BE2C (cell line): ENCODE data around the gene CDH4.

Source experiments
- DNase-seq: peaks from one replicate; pipeline ENCODE4 v3.0.0-alpha.2; 2020
- H3K27me3 ChIP-seq: fragments of 250-450 bp; sonication (Bioruptor Pico); 2 replicates; pipeline ENCODE4 v1.5.1; 2020; ENCODE audit warnings: mild to moderate bottlenecking
- H3K36me3 ChIP-seq: fragments of 250-450 bp; sonication (Bioruptor Pico); 2 replicates; pipeline ENCODE4 v1.5.1; 2020; ENCODE audit warnings: mild to moderate bottlenecking
- H3K4me1 ChIP-seq: fragments of 250-450 bp; sonication (Bioruptor Pico); 2 replicates; pipeline ENCODE4 v1.5.1; 2020
- H3K4me3 ChIP-seq: 2 replicates; pipeline ENCODE4 v1.5.1; 2011; ENCODE audit warnings: low read depth, low read length
- H3K9me3 ChIP-seq: fragments of 250-450 bp; sonication (Bioruptor Pico); 2 replicates; pipeline ENCODE4 v1.5.1; 2020
- CTCF ChIP-seq: IDR thresholded peaks from 2 replicates; pipeline ENCODE4 v1.5.1; 2012; ENCODE audit warnings: mild to moderate bottlenecking, low read depth, low read length

Gene CDH4

GRCh38 chr20:61972636-61973508 lies 720.8 kb downstream of the CDH4 start:
- no peaks in the 10 kb centered on the region for H3K27me3 ChIP-seq
- H3K36me3 ChIP-seq = peaks cover 36% of the 10 kb centered on the region
- no peak for DNase-seq
- H3K4me3 ChIP-seq = no peak overlapping the region
- no peaks in the 10 kb centered on the region for H3K4me1 ChIP-seq
- no peaks in the 10 kb centered on the region for H3K9me3 ChIP-seq
- no peak for TF ChIP-seq CTCF

- H3K36me3 ChIP-seq = peaks cover 36% of the 10 kb centered on the region
- DNase-seq = no peak
- no peaks in the 10 kb centered on the region for H3K9me3 ChIP-seq
- no peaks in the 10 kb centered on the region for H3K27me3 ChIP-seq
- no peak for TF ChIP-seq CTCF
- H3K4me1 ChIP-seq = no peaks in the 10 kb centered on the region
- no peak overlapping the region for H3K4me3 ChIP-seq
Measured at GRCh38 chr20:61973515-61974356, 721.7 kb downstream of the CDH4 start.

GRCh38 chr20:61974357-61974665 lies 722.2 kb downstream of the CDH4 start:
- TF ChIP-seq CTCF = no peak
- H3K36me3 ChIP-seq = peaks cover 39% of the 10 kb centered on the region

GRCh38 chr20:61975407-61976129 lies 723.5 kb downstream of the CDH4 start:
- H3K36me3 ChIP-seq = peaks cover 45% of the 10 kb centered on the region
- H3K27me3 ChIP-seq = no peaks in the 10 kb centered on the region
- H3K4me1 ChIP-seq = no peaks in the 10 kb centered on the region
- no peaks in the 10 kb centered on the region for H3K9me3 ChIP-seq
- no peak overlapping the region for H3K4me3 ChIP-seq
- TF ChIP-seq CTCF = no peak
- no peak for DNase-seq

More at GRCh38 chr20:61974357-61974665, 722.2 kb downstream of the CDH4 start:
- no peaks in the 10 kb centered on the region for H3K4me1 ChIP-seq
- H3K9me3 ChIP-seq = no peaks in the 10 kb centered on the region
- no peaks in the 10 kb centered on the region for H3K27me3 ChIP-seq
- no peak overlapping the region for H3K4me3 ChIP-seq
- DNase-seq = no peak

- Histone ChIP-seq H3K4me1 (no peaks in the 10 kb centered on the region), H3K27me3 (no peaks in the 10 kb centered on the region), H3K4me3 (no peak overlapping the region), H3K36me3 (peaks cover 45% of the 10 kb centered on the region), H3K9me3 (no peaks in the 10 kb centered on the region)
- DNase-seq = no peak
- no peak for TF ChIP-seq CTCF
Measured at GRCh38 chr20:61976263-61976643, 724.2 kb downstream of the CDH4 start.
